ENCODE data around the gene RPL36A.

GRCh38 chrX:101362116-101362515 is 28.7 kb upstream of the RPL36A start:
- no peak for TF ChIP-seq CTCF (IDR thresholded peaks at IDR 0.05; ENCODE audit: insufficient read depth, low read length, poor library complexity, severe bottlenecking)
- no peak for TF ChIP-seq EZH2phosphoT487 (conservative IDR thresholded peaks at IDR 0.05; ENCODE audit: low read length)
